TTC549 (cell line): ENCODE measurements around the gene SCNN1A.

Experiments used
- FAIRE-seq: peaks from 2 replicates; lab custom pipeline; 2012; peaks lifted over from hg19 to GRCh38; lab: Jason Lieb, UNC

Gene SCNN1A

GRCh38 chr12:6375269-6376078 is at the start of gene SCNN1A:
Gene SCNN1A, minus strand, starts transcription at chr12:6375563. Its CDS starts 780 bp downstream, at chr12:6374783.
- no peak for FAIRE-seq

- no peak for FAIRE-seq
These were observed 49.5 kb upstream of the SCNN1A start for GRCh38 chr12:6424866-6425265.

- FAIRE-seq = no peak
These were observed 48.6 kb upstream of the SCNN1A start for GRCh38 chr12:6424008-6424347.

- FAIRE-seq = peak; percentile 73
These were observed 48.1 kb upstream of the SCNN1A start for GRCh38 chr12:6423267-6424007.

GRCh38 chr12:6420364-6420763 is 45.0 kb upstream of the SCNN1A start:
- FAIRE-seq = no peak

- FAIRE-seq = no peak
These were observed 43.4 kb upstream of the SCNN1A start for GRCh38 chr12:6418796-6419195.

- FAIRE-seq = no peak
These were observed 41.2 kb upstream of the SCNN1A start for GRCh38 chr12:6416596-6416995.

- no peak for FAIRE-seq
These were observed 32.0 kb upstream of the SCNN1A start for GRCh38 chr12:6407236-6407954.

GRCh38 chr12:6405963-6406362 is 30.6 kb upstream of the SCNN1A start:
- FAIRE-seq = no peak

GRCh38 chr12:6404390-6404789 is 29.0 kb upstream of the SCNN1A start:
- no peak for FAIRE-seq

GRCh38 chr12:6399884-6400644 is 24.7 kb upstream of the SCNN1A start:
- no peak for FAIRE-seq

GRCh38 chr12:6396031-6396430 is 20.7 kb upstream of the SCNN1A start:
- FAIRE-seq = no peak

GRCh38 chr12:6394398-6394797 is 19.0 kb upstream of the SCNN1A start:
- no peak for FAIRE-seq

- FAIRE-seq = no peak
These were observed 17.7 kb upstream of the SCNN1A start for GRCh38 chr12:6393109-6393508.

- no peak for FAIRE-seq
These were observed 17.1 kb upstream of the SCNN1A start for GRCh38 chr12:6392504-6392903.

- no peak for FAIRE-seq
These were observed 15.7 kb upstream of the SCNN1A start for GRCh38 chr12:6391013-6391412.

GRCh38 chr12:6390084-6390799 is 14.9 kb upstream of the SCNN1A start:
- no peak for FAIRE-seq

- no peak for FAIRE-seq
These were observed 12.2 kb upstream of the SCNN1A start for GRCh38 chr12:6387541-6387940.

- FAIRE-seq = no peak
These were observed 11.1 kb upstream of the SCNN1A start for GRCh38 chr12:6386491-6386890.

GRCh38 chr12:6386038-6386437 is 10.7 kb upstream of the SCNN1A start:
- no peak for FAIRE-seq
